AG04449 (cell line): ENCODE data around the gene MAST3.
"Not testable (repeated sequence)": the region's sequence is repeated elsewhere in the genome, so short reads cannot be mapped to it uniquely, and the experiment has no call there.

Experiments used
- CTCF ChIA-PET: fragments of 350-600 bp; formaldehyde crosslinking; extraction: SDS; loops from one replicate; lab custom pipeline; 2021; ENCODE audit warnings: antibody characterized with exemption; lab: Yijun Ruan, JAX
- POLR2A ChIA-PET: fragments of 400-600, 350-600 bp; formaldehyde crosslinking; extraction: SDS; loops from one replicate; lab custom pipeline; 2020; ENCODE audit warnings: antibody characterized with exemption, inconsistent platforms; lab: Yijun Ruan, JAX
- DNase-seq: peaks from one replicate; pipeline ENCODE4 v3.0.0-alpha.2; 2010; ENCODE audit warnings: low read depth, low spot score
- H3K4me3 ChIP-seq: 2 replicates; pipeline ENCODE4 v1.5.1; 2011; ENCODE audit warnings: low read depth, mild to moderate bottlenecking, control low read depth, low read length
- CTCF ChIP-seq: IDR thresholded peaks from one replicate; pipeline ENCODE4 v1.5.1; 2011; ENCODE audit warnings: mild to moderate bottlenecking, moderate library complexity, low read length, control low read depth, inconsistent platforms; ENCODE audit not compliant: insufficient read depth; ENCODE audit errors: missing control alignments

The MAST3 gene

GRCh38 chr19:18073197-18073596, 24.4 kb upstream of the MAST3 start:
- DNase-seq, result no peak
- ChIA-PET CTCF (interaction anchor here (1.7 kb wide), 1 partner anchor 66 kb away, joined by 4 read pairs; no protein-coding TSS in a partner anchor), POLR2A (no interaction called here)
- H3K4me3 ChIP-seq, result no peak overlapping the region
- TF ChIP-seq CTCF, result no peak

- ChIA-PET POLR2A (no interaction called here), CTCF (no interaction called here)
- DNase-seq, result no peak
- no peak overlapping the region for H3K4me3 ChIP-seq
- no peak for TF ChIP-seq CTCF
Observed at GRCh38 chr19:18074192-18074591, 23.4 kb upstream of the MAST3 start.

GRCh38 chr19:18083929-18084684, 13.5 kb upstream of the MAST3 start:
- CTCF ChIA-PET, result no interaction called here
- DNase-seq, result no peak
- no peak for TF ChIP-seq CTCF
- H3K4me3 ChIP-seq, result no peak overlapping the region
- POLR2A ChIA-PET, result no interaction called here

- no peak for TF ChIP-seq CTCF
- DNase-seq, result no peak
- CTCF ChIA-PET, result interaction anchor here (2.8 kb wide), 1 partner anchor 27 kb away, joined by 11 read pairs; no protein-coding TSS in a partner anchor
- H3K4me3 ChIP-seq, result no peak overlapping the region
- POLR2A ChIA-PET, result no interaction called here
Observed at GRCh38 chr19:18085702-18086457, 11.7 kb upstream of the MAST3 start.

GRCh38 chr19:18086590-18087138, 10.9 kb upstream of the MAST3 start, which contains the start of gene IL12RB1:
IL12RB1 (minus strand) TSS chr19:18086934; CDS start chr19:18086823, 111 bp downstream.
- CTCF ChIA-PET, result interaction anchor here (0.8 to 2.8 kb wide), 3 partner anchors 24 to 28 kb away, joined by 3 to 11 read pairs (median 4); no protein-coding TSS in a partner anchor

GRCh38 chr19:18089096-18089541, 8.5 kb upstream of the MAST3 start:
- H3K4me3 ChIP-seq, DNase-seq, POLR2A ChIA-PET: not testable (repeated sequence)
- CTCF ChIA-PET, result interaction anchor here (1.0 to 1.2 kb wide), 3 partner anchors 24 to 103 kb away, joined by 3 read pairs; no protein-coding TSS in a partner anchor

More at GRCh38 chr19:18086590-18087138, 10.9 kb upstream of the MAST3 start, which contains the start of gene IL12RB1:
- no peak within 1 kb of the TSS; the same call in 1 of the 2 replicates for H3K4me3 ChIP-seq
- POLR2A ChIA-PET, result no interaction called here
- DNase-seq, result no peak
- no peak for TF ChIP-seq CTCF
